ENCODE results near the gene CTPS2. TPM values are rescaled to one million over a fixed set of nuclear protein-coding genes. Genes with fewer than 3 reads are reported as not detected.
"Not testable (repeated sequence)": the region's sequence is repeated elsewhere in the genome, so short reads cannot be mapped to it uniquely, and the experiment has no call there.

Gene CTPS2
- total RNA-seq, 1 experiment from 2014 or later, result 20.7 TPM

DNA sequence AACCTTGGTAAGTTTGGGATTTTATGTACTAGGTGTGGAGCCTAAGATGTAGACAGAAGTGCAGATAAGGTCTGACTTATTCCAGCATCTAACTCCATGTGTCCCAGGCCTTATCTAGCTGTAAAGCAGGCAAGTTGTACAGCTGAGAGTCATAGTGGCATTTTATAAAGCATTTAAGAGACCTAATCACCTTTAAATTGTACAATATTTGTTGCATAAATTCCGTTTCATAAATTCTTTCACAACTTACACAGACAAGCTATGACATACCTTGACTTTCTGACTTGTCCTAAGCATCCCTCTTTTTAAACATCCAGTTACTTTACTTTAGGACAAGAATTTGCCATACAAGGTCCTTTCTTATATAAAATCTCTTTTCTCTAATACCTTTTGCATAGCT, 18.0 kb upstream of the CTPS2 start:
- H3K27me3 Mint-ChIP-seq (ENCODE audit: insufficient read depth, unreplicated experiment), result no peaks in the 10 kb centered on the region
- H3K9me3 ChIP-seq, result no peaks in the 10 kb centered on the region
- no peak for DNase-seq
- no peaks in the 10 kb centered on the region for H3K27me3 ChIP-seq (replicated peaks; ENCODE audit: control insufficient read depth, insufficient read depth, low read length)
- intact Hi-C loops (cut with micrococcal nuclease; ENCODE audit: unreplicated experiment), result no loop called here
- TF ChIP-seq, protein P1, sequence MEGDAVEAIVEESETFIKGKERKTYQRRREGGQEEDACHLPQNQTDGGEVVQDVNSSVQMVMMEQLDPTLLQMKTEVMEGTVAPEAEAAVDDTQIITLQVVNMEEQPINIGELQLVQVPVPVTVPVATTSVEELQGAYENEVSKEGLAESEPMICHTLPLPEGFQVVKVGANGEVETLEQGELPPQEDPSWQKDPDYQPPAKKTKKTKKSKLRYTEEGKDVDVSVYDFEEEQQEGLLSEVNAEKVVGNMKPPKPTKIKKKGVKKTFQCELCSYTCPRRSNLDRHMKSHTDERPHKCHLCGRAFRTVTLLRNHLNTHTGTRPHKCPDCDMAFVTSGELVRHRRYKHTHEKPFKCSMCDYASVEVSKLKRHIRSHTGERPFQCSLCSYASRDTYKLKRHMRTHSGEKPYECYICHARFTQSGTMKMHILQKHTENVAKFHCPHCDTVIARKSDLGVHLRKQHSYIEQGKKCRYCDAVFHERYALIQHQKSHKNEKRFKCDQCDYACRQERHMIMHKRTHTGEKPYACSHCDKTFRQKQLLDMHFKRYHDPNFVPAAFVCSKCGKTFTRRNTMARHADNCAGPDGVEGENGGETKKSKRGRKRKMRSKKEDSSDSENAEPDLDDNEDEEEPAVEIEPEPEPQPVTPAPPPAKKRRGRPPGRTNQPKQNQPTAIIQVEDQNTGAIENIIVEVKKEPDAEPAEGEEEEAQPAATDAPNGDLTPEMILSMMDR (IDR thresholded peaks at IDR 0.05; ENCODE audit: insufficient read depth in 1 of 2, low read depth in 1 of 2, low read length in 1 of 2, severe bottlenecking in 1 of 2, unreplicated experiment in 1 of 2), result no peak
- H3K4me1 Mint-ChIP-seq (ENCODE audit: low read depth, unreplicated experiment), result peaks cover 3% of the 10 kb centered on the region
- H3K4me3 ChIP-seq (ENCODE audit: low read depth, low read length), result no peak overlapping the region
- no peak overlapping the region for H3K27ac Mint-ChIP-seq (ENCODE audit: unreplicated experiment)
- no peaks in the 10 kb centered on the region for H3K9me3 Mint-ChIP-seq (ENCODE audit: unreplicated experiment)
- ChIA-PET POLR2A (no interaction called here), CTCF (no interaction called here)
- peaks cover 12% of the 10 kb centered on the region for H3K36me3 Mint-ChIP-seq (ENCODE audit: insufficient read depth, unreplicated experiment)
- BruUV-seq (replicated peaks), result no TSS peak
- peaks cover 4% of the 10 kb centered on the region for H3K4me1 ChIP-seq
- no peak overlapping the region for H3K4me3 Mint-ChIP-seq (ENCODE audit: unreplicated experiment)
- no peaks in the 10 kb centered on the region for H3K36me3 ChIP-seq (ENCODE audit: control insufficient read depth, insufficient read depth, low read length)

DNA sequence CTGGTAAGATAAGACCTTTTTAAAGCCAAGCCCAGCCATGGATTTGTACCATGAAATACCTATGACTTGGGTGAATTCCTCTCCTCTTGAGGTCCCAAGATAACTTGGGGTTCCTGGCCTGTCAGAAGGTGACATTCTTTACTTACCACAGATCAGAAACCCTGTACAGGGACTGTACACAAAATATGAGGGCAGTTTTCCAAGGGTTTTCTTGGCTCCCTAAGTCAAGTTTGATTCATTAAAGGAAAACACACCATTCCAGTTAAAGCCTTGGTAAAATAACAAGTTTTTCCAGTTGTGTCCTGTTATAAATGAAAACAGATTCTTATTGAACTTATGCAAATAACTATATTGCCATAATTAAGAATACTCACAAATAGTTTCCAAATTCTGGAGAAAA, 15.2 kb upstream of the CTPS2 start:
- Histone ChIP-seq H3K36me3 (ENCODE audit: control insufficient read depth, insufficient read depth, low read length) (peaks cover 1% of the 10 kb centered on the region; the same call in 1 of the 2 replicates), H3K9me3 (no peaks in the 10 kb centered on the region), H3K27me3 (replicated peaks; ENCODE audit: control insufficient read depth, insufficient read depth, low read length) (no peaks in the 10 kb centered on the region), H3K4me3 (ENCODE audit: low read depth, low read length) (no peak overlapping the region), H3K4me1 (peaks cover 14% of the 10 kb centered on the region)
- H3K27me3 Mint-ChIP-seq (ENCODE audit: insufficient read depth, unreplicated experiment), result no peaks in the 10 kb centered on the region
- intact Hi-C loops (cut with micrococcal nuclease; ENCODE audit: unreplicated experiment), result no loop called here
- no peak overlapping the region for H3K27ac Mint-ChIP-seq (ENCODE audit: unreplicated experiment)
- no peak overlapping the region for H3K4me3 Mint-ChIP-seq (ENCODE audit: unreplicated experiment)
- TF ChIP-seq, protein P1 (IDR thresholded peaks at IDR 0.05; ENCODE audit: insufficient read depth in 1 of 2, low read depth in 1 of 2, low read length in 1 of 2, severe bottlenecking in 1 of 2, unreplicated experiment in 1 of 2), result no peak
- ChIA-PET POLR2A (no interaction called here), CTCF (no interaction called here)
- peaks cover 19% of the 10 kb centered on the region for H3K4me1 Mint-ChIP-seq (ENCODE audit: low read depth, unreplicated experiment)
- BruUV-seq (replicated peaks), result no TSS peak
- peaks cover 7% of the 10 kb centered on the region for H3K36me3 Mint-ChIP-seq (ENCODE audit: insufficient read depth, unreplicated experiment)
- H3K9me3 Mint-ChIP-seq (ENCODE audit: unreplicated experiment), result no peaks in the 10 kb centered on the region
- no peak for DNase-seq

DNA sequence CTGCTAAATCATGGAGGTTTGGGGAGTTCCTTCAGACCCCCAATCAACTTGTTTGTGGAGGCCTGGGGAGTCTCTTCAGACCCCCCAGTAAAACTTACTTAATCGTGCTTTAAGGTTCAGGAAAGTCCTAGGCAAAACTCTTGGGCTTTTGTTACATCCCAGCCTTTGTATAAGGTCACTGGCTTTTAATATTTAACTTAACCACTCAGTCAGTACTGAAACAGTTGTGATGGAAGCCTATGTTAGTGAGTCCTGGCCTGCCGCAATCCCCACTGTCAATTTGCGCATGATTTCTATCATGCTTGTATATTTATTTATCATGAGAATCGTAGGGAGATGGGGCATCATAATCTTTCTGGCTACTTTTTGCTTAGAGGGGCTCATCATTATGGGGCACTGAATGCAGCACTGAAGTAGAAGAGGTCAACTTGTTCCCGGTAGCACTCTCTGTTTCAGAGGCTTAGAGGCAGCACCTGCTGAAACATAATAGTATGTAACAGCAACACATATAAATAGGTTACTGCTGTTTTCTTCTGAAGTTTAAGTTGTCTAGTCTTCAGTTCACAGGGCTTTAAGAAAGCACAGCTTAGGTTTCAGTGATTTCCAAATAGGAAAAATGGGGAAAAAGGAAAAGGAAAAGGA, 14.0 kb upstream of the CTPS2 start:
- Mint-ChIP-seq H3K4me3 (ENCODE audit: unreplicated experiment) (peak overlapping the region; percentile 40), H3K4me1 (ENCODE audit: low read depth, unreplicated experiment) (peaks cover 19% of the 10 kb centered on the region), H3K36me3 (ENCODE audit: insufficient read depth, unreplicated experiment) (peaks cover 11% of the 10 kb centered on the region)
- H3K27ac Mint-ChIP-seq (ENCODE audit: unreplicated experiment); H3K27me3 Mint-ChIP-seq (ENCODE audit: insufficient read depth, unreplicated experiment); DNase-seq; H3K27me3 ChIP-seq (replicated peaks; ENCODE audit: control insufficient read depth, insufficient read depth, low read length); intact Hi-C loops (cut with micrococcal nuclease; ENCODE audit: unreplicated experiment); BruUV-seq (replicated peaks); H3K4me3 ChIP-seq (ENCODE audit: low read depth, low read length); H3K9me3 Mint-ChIP-seq (ENCODE audit: unreplicated experiment); POLR2A ChIA-PET; H3K36me3 ChIP-seq (ENCODE audit: control insufficient read depth, insufficient read depth, low read length); CTCF ChIA-PET; H3K9me3 ChIP-seq: not testable (repeated sequence)
- H3K4me1 ChIP-seq, result peaks cover 14% of the 10 kb centered on the region
